GM12865 (cell line): ENCODE results near the gene RRAS.

Source experiments
- DNase-seq: peaks from one replicate; pipeline ENCODE4 v3.0.0; 2010; ENCODE audit warnings: low read depth
- H3K4me3 ChIP-seq: 2 replicates; pipeline ENCODE4 v1.5.1; 2011; ENCODE audit warnings: mild to moderate bottlenecking, low read depth, low read length, control low read depth
- TF ChIP-seq, protein P1 (sequence below): IDR thresholded peaks from 2 replicates; pipeline ENCODE4 v1.5.1; 2011; ENCODE audit warnings: low read length, control low read depth, low read depth, inconsistent platforms; ENCODE audit not compliant: insufficient read depth; ENCODE audit errors: missing control alignments

The RRAS gene

DNA sequence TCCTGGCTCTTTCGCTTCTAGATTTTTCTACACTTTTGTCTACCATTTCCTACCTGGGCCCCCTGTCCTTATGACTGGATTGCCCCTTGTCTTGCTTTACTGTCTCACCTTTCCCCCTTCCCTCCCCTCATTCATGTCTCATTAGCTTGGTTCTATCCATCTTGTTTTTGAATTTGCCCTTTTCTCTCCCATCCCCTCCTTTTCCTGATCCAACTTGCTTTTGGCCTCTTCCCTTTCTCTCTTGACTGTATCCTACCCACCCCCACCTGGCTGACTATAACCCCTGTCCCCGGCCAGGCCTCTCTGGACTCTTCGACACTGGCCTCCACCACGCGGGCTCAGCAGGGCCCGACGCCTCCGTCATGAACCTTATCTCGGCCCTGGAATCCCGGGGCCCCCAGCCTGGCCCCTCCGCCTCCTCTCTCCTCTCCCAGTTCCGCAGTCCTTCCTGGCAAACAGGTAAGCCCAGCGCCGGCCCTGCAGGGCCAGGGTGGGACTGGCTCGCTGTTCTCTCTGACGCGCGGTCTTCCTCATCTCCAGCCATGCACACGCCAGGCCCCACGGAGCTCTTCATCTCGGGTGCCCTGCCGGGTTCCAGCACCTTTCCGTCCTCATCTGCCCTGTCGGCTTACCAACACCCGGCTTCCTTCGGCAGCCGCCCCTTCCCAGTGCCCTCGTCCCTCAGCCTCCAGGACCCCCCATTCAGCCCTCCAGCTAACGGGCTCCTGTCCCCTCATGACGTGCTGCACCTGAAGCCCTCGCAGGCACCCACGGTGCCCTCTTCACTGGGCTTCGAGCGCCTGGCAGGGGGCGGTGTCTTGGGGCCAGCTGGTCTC, 45.6 kb downstream of the RRAS start:
- H3K4me3 ChIP-seq = no peak overlapping the region
- DNase-seq = no peak
- TF ChIP-seq, protein P1, sequence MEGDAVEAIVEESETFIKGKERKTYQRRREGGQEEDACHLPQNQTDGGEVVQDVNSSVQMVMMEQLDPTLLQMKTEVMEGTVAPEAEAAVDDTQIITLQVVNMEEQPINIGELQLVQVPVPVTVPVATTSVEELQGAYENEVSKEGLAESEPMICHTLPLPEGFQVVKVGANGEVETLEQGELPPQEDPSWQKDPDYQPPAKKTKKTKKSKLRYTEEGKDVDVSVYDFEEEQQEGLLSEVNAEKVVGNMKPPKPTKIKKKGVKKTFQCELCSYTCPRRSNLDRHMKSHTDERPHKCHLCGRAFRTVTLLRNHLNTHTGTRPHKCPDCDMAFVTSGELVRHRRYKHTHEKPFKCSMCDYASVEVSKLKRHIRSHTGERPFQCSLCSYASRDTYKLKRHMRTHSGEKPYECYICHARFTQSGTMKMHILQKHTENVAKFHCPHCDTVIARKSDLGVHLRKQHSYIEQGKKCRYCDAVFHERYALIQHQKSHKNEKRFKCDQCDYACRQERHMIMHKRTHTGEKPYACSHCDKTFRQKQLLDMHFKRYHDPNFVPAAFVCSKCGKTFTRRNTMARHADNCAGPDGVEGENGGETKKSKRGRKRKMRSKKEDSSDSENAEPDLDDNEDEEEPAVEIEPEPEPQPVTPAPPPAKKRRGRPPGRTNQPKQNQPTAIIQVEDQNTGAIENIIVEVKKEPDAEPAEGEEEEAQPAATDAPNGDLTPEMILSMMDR = no peak

DNA sequence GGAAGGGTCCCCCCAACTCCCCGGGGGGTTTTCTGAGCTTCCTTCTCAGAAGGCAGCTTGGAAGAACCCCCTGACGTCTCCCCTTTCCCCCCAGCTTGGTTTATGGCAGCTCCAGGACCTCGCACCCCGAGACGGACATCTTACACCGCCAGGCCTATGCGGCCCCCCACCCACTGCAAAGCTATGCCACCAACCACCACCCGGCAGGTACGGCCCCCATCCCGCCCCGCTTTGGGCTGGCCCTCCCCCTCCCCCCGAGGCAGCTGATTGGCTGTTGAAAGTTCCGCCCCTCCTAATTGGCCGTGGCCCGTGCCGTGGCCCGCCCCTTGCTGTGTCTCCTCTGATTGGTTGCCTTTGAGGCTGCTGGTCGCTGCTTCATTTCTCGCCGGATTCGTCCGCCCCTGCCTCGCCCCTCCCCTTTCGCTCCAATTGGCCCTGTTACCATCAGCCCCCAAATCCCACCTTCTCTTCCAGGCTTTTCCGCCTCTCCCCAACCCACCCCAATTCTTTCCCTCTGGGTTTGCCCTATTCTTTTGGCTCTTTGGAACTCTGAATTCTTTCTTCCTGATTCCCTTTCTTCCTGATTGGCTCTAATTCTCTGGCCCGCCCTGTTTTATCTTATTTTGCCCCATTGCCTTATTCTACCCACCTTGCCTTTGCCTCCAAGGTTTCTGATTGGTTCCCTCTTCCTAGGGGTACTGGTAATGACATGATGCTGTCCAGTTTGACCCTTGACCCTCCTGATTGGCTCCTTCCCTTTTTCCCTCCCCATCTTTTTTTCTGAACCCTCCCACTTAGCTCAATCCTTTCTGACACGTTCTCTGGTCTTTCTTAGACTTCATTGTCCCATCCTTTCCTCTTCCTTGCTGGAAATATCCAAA, 46.5 kb downstream of the RRAS start:
- H3K4me3 ChIP-seq = peak overlapping the region; percentile 76
- TF ChIP-seq, protein P1 = no peak
- peak; percentile 95 for DNase-seq

DNA sequence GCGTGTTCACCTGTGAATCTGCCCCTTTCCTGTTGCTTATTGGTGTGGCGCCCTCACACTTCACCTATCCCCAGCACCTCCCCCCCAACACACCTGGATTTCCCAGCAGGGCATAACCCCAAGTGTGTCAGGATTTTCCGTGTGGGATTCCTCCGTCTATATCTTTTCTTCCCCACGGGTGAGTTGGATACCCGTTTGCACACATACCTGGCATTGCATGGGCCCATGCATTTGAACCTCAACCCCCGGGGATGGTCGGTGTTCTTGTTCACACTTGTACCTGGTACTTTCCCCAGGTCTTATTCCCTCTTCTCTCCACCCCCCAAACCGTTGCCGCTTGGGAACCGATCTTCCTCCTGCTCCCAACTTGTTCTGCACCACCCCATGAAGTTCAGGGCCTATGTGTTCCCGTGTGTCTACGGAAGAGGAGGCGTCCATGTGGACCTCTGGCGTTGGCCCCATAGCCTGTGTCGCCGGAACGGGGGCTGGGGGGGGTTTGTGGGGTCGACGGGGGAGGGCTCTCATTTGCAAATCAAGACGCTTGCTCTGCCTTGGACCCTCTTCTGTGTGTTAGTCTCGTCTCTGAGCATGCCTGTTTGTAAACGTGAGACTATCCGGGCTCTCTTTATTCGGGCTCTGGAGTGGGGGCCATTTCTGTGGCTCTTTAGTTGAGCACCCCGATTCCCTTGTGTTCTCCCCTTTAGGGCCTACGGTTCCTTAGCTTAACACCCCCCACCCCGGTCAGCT, 47.3 kb downstream of the RRAS start:
- TF ChIP-seq, protein P1 = no peak
- DNase-seq = peak; percentile 45

DNA sequence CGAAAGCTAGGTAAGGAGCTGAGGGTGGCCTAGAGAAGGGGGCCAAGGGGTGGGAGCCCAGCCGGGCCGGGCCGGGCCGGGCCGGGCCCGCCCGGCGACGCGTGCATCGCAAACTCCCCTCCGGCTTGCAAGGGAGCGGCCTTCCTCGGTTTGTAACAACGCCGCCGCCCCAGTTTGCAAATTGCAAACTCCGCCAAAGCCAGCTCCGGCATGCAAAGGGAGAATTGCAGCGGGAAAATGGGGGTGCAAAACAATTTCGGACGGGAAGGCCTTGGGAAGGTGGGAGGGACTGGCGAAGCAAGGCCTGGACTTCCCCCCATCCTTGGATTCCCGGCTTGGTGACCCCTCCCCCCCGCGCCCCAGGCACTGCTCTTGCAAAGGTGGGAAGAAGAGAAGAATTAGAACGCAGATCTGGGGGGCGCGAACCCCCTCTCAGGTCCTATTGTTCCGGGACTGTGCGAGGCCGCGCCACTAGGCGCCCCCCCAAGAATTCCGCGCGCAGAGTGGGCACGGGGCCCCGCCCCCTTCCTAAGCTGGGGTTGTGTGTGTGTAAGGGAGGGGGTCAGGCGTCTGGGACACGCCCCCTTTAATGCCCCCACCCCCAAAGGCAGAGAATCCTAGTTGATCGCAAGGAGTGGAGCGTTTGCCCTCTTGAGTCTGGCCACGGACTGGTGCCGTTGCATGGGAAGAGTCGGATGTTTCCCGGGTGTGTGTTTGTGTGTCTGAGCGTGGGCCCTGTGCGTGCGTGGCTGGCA, 48.0 kb downstream of the RRAS start:
- DNase-seq = peak; percentile 58
- TF ChIP-seq, protein P1 = no peak
- peak overlapping the region; percentile 76 for H3K4me3 ChIP-seq

More for the DNA sequence above, 47.3 kb downstream of the RRAS start:
- peak overlapping the region; percentile 76 for H3K4me3 ChIP-seq

DNA sequence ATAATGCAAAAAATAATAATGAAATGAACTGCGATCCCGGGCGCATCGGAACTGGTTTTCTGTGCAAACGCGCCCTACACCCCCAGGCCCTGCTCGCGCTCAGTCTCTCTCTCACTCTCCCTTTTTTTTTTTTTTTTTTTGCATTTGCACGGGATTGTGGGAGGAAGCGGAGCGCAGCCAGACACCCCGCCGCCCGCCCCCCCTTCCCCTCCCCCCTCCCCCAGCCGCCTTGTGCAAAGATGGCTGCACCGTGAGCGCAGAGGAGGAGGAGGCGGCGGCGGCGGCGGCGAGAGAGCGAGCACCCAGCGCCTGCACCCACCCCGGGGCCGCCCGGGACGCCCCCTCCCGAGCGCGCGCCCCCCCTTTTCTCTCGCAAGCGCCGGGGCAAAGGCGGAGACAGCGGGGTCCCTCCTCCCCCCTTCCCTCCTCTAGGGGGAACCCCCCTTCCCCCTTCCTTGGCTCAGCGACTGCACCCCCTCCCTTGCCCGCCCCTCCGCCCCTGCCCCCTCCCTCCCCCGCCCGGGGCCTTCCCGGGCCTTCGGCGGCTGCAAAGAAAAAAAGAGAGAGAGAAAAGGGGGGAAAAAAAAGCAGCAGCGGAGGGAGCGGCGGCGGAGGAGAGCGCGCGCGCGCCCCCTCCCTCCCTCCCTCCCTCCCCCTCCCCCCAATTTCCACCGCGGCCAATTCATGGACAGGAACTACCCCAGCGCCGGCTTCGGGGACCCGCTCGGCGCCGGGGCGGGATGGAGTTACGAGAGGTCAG, 48.8 kb downstream of the RRAS start, which contains the start of gene PRR12:
PRR12 (plus strand) TSS at position 212 of the 760 bp plus-strand sequence; CDS start at position 685, 473 bp downstream.
- TF ChIP-seq, protein P1 = no peak
- peak; percentile 87 for DNase-seq
- H3K4me3 ChIP-seq = peak within 1 kb of the TSS; percentile 76
